Measurements from ENCODE around the gene SOD1. TPM values are rescaled to one million over a fixed set of nuclear protein-coding genes. Genes with fewer than 3 reads are reported as not detected.

Gene SOD1
- total RNA-seq, 2 experiments from 2014 or later: 223 to 231 TPM

- Mint-ChIP-seq H3K4me3 (no peak overlapping the region), H3K27me3 (no peaks in the 10 kb centered on the region), H3K27ac (no peak overlapping the region), H3K36me3 (ENCODE audit: low read depth) (peaks cover 12% of the 10 kb centered on the region), H3K9me3 (no peaks in the 10 kb centered on the region), H3K4me1 (peaks cover 24% of the 10 kb centered on the region)
- no peak for DNase-seq
- ChIA-PET POLR2A (no interaction called here), CTCF (no interaction called here)
Observed at GRCh38 chr21:31707499-31707898, 48.0 kb downstream of the SOD1 start.

- H3K4me1 Mint-ChIP-seq: peaks cover 28% of the 10 kb centered on the region
- no peak overlapping the region for H3K27ac Mint-ChIP-seq
- DNase-seq: no peak
- H3K36me3 Mint-ChIP-seq (ENCODE audit: low read depth): peaks cover 8% of the 10 kb centered on the region
- no peak overlapping the region for H3K4me3 Mint-ChIP-seq
- H3K27me3 Mint-ChIP-seq: no peaks in the 10 kb centered on the region
- ChIA-PET CTCF (no interaction called here), POLR2A (no interaction called here)
- H3K9me3 Mint-ChIP-seq: no peaks in the 10 kb centered on the region
Observed at GRCh38 chr21:31708541-31708940, 49.0 kb downstream of the SOD1 start.

GRCh38 chr21:31710586-31710985, 51.1 kb downstream of the SOD1 start:
- Mint-ChIP-seq H3K4me3 (no peak overlapping the region), H3K27ac (no peak overlapping the region), H3K4me1 (peaks cover 41% of the 10 kb centered on the region), H3K27me3 (no peaks in the 10 kb centered on the region), H3K36me3 (ENCODE audit: low read depth) (no peaks in the 10 kb centered on the region), H3K9me3 (no peaks in the 10 kb centered on the region)
- ChIA-PET POLR2A (no interaction called here), CTCF (no interaction called here)
- DNase-seq: no peak

- no peaks in the 10 kb centered on the region for H3K27me3 Mint-ChIP-seq
- CTCF ChIA-PET: no interaction called here
- POLR2A ChIA-PET: no interaction called here
- H3K36me3 Mint-ChIP-seq (ENCODE audit: low read depth): no peaks in the 10 kb centered on the region
- H3K4me1 Mint-ChIP-seq: peaks cover 41% of the 10 kb centered on the region
- H3K27ac Mint-ChIP-seq: no peak overlapping the region
- H3K9me3 Mint-ChIP-seq: no peaks in the 10 kb centered on the region
- no peak overlapping the region for H3K4me3 Mint-ChIP-seq
- DNase-seq: no peak
Observed at GRCh38 chr21:31711326-31711725, 51.8 kb downstream of the SOD1 start.

GRCh38 chr21:31711745-31712285, 52.3 kb downstream of the SOD1 start:
- H3K4me1 Mint-ChIP-seq: peaks cover 41% of the 10 kb centered on the region
- ChIA-PET POLR2A (no interaction called here), CTCF (interaction anchor here (0.7 kb wide), 1 partner anchor 26 kb away, joined by 3 read pairs; no protein-coding TSS in a partner anchor)
- no peaks in the 10 kb centered on the region for H3K36me3 Mint-ChIP-seq (ENCODE audit: low read depth)
- H3K27me3 Mint-ChIP-seq: no peaks in the 10 kb centered on the region
- no peak for DNase-seq
- H3K9me3 Mint-ChIP-seq: no peaks in the 10 kb centered on the region
- H3K4me3 Mint-ChIP-seq: no peak overlapping the region
- no peak overlapping the region for H3K27ac Mint-ChIP-seq

- Mint-ChIP-seq H3K9me3 (no peaks in the 10 kb centered on the region), H3K27ac (no peak overlapping the region), H3K4me3 (no peak overlapping the region), H3K4me1 (peaks cover 37% of the 10 kb centered on the region), H3K36me3 (ENCODE audit: low read depth) (no peaks in the 10 kb centered on the region), H3K27me3 (no peaks in the 10 kb centered on the region)
- POLR2A ChIA-PET: no interaction called here
- CTCF ChIA-PET: no interaction called here
- no peak for DNase-seq
Observed at GRCh38 chr21:31713115-31713514, 53.6 kb downstream of the SOD1 start.

- no peak overlapping the region for H3K4me3 Mint-ChIP-seq
- H3K4me1 Mint-ChIP-seq: peaks cover 34% of the 10 kb centered on the region
- POLR2A ChIA-PET: no interaction called here
- no peak for DNase-seq
- H3K27me3 Mint-ChIP-seq: no peaks in the 10 kb centered on the region
- CTCF ChIA-PET: no interaction called here
- no peaks in the 10 kb centered on the region for H3K9me3 Mint-ChIP-seq
- H3K27ac Mint-ChIP-seq: no peak overlapping the region
- H3K36me3 Mint-ChIP-seq (ENCODE audit: low read depth): no peaks in the 10 kb centered on the region
Observed at GRCh38 chr21:31713973-31714740, 54.7 kb downstream of the SOD1 start.

- DNase-seq: no peak
- Mint-ChIP-seq H3K36me3 (ENCODE audit: low read depth) (peaks cover 2% of the 10 kb centered on the region), H3K27ac (no peak overlapping the region), H3K27me3 (no peaks in the 10 kb centered on the region), H3K9me3 (no peaks in the 10 kb centered on the region), H3K4me3 (no peak overlapping the region), H3K4me1 (peaks cover 34% of the 10 kb centered on the region)
- CTCF ChIA-PET: no interaction called here
- POLR2A ChIA-PET: no interaction called here
Observed at GRCh38 chr21:31714741-31715365, 55.4 kb downstream of the SOD1 start.

GRCh38 chr21:31716106-31716505, 56.6 kb downstream of the SOD1 start:
- DNase-seq: no peak
- H3K4me1 Mint-ChIP-seq: peaks cover 41% of the 10 kb centered on the region
- no peaks in the 10 kb centered on the region for H3K27me3 Mint-ChIP-seq
- no peak overlapping the region for H3K4me3 Mint-ChIP-seq
- H3K36me3 Mint-ChIP-seq (ENCODE audit: low read depth): peaks cover 4% of the 10 kb centered on the region
- H3K27ac Mint-ChIP-seq: no peak overlapping the region
- POLR2A ChIA-PET: no interaction called here
- no peaks in the 10 kb centered on the region for H3K9me3 Mint-ChIP-seq
- CTCF ChIA-PET: no interaction called here

Other genes with a start within 250 kb of the SOD1 start
- 10 to 100 TPM; 55.6 to 64.2 TPM for gene SCAF4, start 72.4 kb downstream of the SOD1 start, total RNA-seq
- gene HUNK, start 213.3 kb downstream of the SOD1 start, total RNA-seq: under 1 TPM; 0.15 to 0.17 TPM

Data from activated CD4-positive, alpha-beta T cell treated with anti-CD3 and anti-CD28 coated beads, Interleukin-2, amount 10 ng/mL, durations not matched to agents 7 days and 5 days (primary cell).